ENCODE results near the gene OTOGL.
A peak's percentile ranks its signal among the peaks of the same experiment; 100 is the strongest.
"Not testable (repeated sequence)": the region's sequence is repeated elsewhere in the genome, so short reads cannot be mapped to it uniquely, and the experiment has no call there.

OTOGL gene, protein sequence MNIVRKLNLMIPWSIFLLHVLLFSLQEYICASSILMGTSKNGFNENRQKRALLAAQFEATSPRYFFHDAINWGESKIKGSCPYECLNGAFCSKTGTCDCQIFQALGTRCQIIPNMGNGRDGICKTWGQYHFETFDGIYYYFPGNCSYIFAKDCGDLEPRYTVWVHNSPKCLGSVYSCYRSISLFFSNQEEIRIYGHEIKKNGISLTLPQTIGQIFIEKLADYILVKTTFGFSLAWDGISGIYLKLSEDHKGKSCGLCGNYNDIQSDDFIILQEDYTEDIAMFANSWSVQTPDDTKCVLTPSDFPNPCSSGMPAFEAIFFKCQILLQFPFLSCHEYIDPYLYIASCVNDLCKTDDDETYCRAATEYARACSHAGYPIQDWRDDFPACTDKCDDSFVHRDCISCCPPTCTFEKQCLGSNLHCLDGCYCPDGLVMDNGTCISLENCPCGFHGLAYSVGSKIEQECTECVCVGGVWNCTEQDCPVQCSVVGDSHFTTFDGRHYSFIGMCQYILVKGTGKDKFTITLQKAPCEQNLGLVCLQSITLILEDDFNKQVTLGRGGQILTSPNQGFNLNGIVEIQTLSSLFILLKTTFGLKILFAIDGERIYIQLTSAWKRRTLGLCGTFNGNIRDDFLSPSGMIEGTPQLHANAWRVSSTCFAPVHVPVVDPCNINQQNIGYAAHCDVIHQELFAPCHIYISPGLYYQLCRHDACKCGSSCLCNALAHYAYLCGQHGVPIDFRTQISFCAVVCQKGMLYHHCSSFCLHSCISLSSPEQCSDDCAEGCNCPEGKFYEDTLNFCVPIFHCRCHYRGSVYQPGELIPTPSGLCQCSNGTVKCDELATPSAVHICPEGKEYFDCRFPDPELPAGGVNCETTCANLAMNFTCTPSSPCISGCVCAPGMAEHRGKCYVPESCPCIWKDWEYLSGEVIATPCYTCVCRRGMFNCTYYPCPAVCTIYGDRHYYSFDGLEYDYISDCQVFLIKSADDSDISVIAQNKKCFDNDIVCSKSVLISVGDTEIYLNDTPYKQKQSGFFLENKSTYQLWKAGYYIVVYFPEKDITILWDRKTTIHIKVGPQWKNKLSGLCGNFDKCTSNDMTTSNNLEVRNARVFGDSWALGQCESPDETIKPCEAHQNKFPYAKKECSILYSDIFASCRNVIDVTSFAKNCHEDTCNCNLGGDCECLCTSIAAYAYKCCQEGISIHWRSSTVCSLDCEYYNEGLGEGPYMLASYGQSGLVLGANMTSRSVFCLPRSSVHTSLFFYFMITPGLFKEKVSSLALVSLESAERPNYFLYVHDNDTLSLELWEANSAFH (N-terminal part only)

DNA sequence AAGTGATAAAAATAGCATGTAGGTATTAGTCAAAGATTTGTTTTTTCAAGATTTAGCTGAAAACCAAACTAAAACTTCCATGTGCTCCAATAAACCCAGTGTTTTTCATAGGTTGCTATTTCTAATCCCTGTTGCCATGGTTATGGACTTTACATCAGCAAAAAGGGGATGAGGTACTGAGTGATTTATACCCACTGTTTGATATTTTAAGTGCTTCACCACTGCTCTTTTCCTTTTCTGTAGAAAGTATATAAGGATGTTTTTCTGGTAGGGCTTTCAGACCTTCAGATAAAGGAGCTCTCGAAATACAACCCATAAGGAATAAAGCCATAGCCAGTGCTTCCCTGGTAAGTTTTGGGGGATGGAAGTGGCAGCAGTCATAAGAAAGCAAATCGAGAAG, at the start of gene OTOGL:
TSS of gene OTOGL (plus strand) at position 279 of the 400 bp plus-strand sequence. CDS start 109,895 bp downstream, outside the sequence.
- intact Hi-C loops (cut with DNase I): no loop called here
- DNase-seq: no peak

DNA sequence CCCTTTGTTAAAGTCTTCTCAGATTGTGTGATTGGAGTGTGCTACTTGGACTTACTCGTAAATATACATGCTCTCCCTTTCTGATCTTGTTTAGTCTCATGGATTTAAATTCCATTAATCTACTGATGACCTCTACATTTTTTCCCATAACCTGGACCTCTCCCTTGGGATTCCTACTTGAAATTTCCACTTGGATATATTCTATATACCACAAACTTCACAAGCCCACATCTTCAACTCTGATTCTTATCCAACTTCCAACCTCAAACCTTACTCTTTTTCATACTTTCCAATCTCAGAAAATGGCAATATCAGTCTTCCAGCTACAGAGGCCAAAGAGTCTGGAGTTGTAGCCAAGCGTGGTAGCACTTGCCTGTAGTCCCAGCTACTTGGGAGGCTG, 49.1 kb upstream of the OTOGL start:
- DNase-seq: no peak
- intact Hi-C loops (cut with DNase I): no loop called here

DNA sequence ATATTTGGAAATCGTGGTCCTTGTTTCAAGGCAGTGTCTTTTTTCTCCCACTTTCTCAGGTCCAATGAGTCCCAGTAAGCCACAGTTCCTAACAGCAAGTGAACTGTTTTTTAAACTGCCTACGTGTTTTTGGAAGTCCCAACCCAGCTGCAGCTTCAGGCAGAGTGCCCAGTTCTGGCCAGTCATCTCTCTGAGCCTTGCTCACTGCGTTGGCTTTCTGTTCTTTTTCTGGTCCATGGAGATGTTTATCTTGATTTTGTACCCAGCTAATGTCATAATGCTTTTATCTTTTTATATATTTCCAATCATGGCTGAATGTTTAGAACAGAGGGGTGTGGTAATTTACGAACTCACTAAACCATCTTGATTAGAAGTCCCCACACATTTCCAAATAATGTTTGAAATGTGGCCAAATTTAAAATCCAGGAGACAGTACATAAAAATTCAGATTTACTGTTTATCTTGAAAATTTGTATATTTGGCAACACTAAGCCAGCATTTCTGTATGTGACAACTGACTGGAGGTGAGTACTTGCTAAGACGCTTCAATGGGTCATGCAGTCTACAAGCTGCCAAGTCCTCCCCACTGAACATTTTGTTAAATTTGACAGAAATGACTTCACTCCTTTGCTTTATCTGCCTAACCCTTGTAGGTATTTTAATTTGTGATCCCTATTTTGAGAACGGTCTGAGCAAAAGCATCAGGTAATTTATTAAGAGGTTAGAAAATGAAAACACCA, 46.1 kb upstream of the OTOGL start:
- peak in 31 of 42 donors; percentile 3 to 64 (median 22) for DNase-seq
- intact Hi-C loops (cut with DNase I): no loop called here

DNA sequence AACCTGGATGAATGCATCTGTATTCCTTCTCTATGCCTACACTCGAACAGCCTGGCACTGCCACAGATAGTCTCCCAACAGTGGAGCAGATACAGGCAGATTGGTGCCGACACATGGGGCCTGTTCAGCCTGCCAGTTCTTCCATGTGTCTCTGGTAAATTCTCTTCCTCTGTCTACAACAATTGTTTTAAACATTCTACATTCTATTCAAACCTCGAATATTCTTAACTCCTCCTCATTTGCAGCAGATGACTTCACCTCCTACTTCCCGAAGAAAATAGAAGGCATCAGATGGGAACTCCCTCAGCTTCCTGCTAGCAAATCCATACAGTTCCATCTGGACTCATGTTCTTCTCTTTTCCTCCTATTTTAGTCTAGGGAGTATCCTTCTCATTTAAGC, 43.1 kb upstream of the OTOGL start:
- no peak for DNase-seq
- intact Hi-C loops (cut with DNase I): no loop called here

DNA sequence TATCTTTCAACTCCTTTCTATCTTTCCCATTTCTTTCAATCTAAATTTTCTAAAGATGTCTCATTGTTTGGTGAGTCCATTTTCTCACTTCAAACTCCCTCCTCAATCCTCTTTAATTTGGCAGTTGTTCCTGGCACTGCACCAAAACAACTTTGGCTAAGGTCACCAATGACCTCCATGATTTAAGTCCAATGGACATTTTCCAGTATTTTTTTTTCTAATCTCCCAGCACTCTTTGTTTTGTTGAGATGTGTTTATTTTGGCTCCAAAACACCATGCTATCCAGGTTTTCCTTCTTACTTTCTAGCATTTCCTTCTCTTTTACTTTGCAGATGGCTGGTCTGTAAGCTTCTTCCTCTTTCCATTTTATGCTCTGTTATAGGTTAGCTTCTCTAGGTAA, 42.5 kb upstream of the OTOGL start:
- intact Hi-C loops (cut with DNase I): no loop called here
- DNase-seq: no peak

DNA sequence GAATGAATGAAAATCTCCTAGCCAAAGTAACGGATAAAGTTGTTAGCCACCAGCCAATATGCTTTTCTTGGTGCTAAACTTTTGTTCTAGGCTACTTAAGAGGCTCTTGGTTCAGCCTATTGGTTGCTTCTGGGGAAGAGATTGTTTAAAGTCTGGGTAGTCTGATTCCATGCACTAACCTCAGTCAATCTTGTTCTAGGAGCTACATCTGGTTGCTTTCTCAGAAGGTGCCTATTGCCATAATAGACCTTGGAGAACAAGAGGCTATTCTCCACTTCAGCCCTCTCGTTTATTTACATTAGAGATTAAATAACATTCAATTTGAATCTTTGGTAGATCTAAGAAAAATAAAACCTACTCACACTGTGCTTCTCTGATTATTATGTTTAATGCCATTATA, 40.8 kb upstream of the OTOGL start:
- no peak for DNase-seq
- intact Hi-C loops (cut with DNase I): no loop called here

DNA sequence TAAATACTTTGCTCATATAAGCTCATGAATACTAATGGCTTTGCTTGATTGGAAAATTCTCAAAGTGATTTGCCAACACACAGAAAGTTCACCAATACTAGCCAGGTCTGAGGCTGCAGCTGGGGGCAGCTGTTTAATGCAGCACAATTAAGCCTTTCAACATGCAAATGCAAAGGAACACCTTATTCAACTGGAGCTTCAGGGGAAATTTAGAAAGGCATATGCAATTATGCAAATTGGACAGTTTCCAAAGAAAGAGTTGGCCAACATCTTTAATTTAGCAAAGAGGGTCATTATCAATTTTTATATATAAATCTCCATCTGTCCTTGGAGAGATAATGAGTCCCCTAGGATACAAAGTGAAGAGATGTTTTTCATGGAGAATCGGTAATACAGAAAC, 40.2 kb upstream of the OTOGL start:
- intact Hi-C loops (cut with DNase I): no loop called here
- DNase-seq: no peak

DNA sequence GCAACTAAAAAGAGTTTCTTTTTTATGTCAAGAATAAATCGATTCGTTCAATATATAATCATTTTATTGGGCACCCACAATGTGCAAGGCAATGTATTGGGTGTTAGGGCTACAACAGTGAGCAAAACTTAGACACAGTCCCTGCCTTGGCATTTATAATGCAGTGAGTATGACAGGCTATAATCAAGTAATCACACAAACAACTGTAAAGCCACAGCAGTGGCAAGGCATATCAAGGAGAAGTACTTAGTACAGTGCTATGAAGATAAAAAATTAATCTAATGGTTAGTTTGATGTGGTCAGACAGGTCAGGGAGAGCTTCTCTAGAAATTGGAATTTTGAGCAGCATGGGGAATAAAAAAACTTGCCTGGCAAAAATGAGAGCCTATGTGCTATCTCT, 39.5 kb upstream of the OTOGL start:
- DNase-seq: no peak
- intact Hi-C loops (cut with DNase I): no loop called here

DNA sequence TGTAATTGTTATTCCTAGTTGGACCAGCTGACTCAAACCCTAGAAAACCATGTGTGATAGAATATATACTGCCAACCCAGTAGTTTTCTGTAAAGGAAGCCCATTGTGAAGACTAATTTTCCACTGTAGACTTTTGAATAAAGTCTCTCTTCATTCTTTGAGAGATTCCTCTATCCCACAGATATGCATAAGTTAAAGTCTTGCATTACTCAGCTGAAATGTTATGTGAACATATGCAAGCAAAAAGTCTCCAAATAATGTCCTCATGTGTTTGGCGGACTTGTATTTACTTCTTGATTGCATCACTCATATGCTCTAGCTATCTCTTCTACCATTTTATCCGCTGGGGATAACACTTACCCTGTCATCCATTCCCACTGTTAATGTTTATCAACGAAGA, 35.1 kb upstream of the OTOGL start:
- intact Hi-C loops (cut with DNase I): no loop called here
- no peak for DNase-seq

DNA sequence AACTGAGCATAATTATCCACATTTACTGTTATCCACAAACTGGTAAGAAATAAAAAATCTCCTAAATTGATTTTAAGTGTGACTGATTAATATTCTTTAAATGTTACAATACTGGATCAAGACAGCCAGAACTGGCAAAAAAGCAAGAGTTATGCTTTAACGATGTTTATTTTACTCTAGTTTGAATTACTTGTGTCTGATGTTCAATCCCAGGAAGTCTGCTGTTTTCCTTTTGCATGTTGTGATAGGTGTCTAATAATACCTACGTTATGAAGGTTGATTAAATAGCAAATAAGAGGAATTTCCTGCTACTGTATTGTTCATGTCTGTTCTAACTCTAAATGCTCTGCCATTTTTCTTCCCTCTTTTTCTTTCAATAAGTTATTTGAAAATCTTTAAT, 34.4 kb upstream of the OTOGL start:
- no peak for DNase-seq
- intact Hi-C loops (cut with DNase I): no loop called here

DNA sequence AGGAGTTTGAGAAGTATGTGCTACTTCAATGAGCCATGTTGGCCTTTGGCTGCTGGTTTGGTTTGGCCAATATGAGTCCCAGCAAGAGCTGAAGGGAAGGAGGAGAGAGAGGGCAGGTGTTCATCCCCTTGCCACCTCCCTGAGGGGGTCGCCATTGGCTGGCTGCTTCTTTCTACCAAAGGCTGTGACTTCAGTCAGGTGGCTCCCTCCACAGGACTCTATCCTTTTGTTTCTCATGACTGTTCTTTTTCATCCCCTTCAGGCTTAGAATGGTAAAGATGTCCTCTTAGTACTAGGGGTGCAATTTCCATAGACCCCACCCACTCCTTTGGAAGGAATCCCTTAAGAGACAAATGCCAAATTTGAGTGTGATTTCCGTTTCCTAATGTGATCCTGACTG, 31.2 kb upstream of the OTOGL start:
- no peak for DNase-seq
- intact Hi-C loops (cut with DNase I): no loop called here

DNA sequence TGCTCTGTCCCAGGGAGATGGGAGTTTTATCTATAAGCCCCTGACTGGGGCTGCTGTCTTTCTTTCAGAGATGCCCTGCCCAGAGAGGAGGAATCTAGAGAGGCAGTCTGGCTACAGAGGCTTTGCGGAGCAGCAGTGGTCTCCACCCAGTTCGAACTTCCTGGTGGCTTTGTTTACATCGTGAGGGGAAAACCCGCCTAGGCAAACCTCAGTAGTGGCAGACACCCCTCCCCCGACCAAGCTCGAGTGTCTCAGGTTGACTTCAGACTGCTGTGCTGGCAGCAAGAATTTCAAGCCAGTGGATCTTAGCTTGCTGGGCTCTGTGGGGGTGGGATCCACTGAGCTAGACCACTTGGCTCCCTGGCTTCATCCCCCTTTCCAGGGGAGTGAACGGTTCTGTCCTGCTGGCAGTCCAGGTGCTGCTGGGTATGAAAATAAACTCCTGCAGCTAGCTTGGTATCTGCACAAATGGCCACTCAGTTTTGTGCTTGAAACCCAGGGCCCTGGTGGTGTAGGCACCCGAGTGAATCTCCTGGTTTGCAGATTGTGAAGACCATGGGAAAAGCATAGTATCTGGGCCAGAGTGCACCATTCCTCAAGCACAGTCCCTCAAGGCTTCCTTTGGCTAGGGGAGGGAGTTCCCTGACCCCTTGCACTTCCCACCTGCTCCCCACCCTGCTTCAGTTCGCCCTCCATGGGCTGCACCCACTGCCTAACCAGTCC, 15.3 kb upstream of the OTOGL start:
- DNase-seq; intact Hi-C loops (cut with DNase I): not testable (repeated sequence)

DNA sequence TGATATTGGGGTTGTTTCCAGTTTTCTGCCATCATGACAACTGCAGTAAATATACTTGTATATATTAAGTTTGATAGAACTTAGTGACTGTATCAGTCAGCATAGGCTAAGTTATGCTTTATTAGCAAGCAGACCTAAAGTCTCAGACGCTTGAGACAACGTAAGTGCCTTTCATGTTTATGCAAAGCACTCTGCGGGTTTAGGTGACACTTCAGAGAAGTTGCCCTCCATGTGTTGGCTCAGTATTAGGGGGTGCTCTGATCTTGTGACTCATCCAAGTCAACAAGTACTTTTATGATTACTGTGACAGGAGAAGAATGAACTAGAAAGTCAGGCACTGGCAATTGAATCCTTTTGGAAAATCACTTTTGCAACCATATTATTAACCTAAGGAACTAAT, 13.3 kb upstream of the OTOGL start:
- intact Hi-C loops (cut with DNase I): no loop called here
- no peak for DNase-seq

DNA sequence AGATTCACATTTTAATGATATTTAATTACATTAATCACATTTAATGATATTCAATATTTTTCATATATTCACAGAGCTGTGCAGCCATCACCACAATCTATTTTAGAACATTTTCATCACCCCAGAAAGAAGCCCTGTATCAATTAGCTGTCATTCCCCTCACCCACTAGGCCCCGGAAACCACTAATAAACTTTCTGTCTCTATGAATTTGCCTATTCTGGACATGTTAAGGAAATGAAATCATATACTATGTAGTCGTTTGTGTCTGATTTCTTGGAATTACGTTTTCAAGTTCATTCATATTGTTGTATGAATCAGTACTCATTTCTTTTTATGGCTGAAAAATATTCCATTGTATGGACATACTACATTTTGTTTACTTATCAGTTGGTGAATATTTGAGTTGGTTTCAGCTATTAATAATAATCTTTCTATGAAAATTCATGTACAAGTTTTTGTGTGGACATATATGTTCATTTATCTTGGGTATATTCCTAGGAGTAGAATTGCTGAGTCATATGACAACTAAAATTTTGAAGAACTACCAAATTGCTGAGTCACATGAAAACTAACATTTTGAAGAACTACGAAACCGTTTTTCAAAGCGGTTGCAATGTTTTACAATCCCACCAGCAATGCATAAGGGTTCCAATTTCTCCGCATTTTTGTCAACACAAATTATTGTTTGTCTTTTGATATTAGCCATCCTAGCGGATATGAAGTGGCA, 11.7 kb upstream of the OTOGL start:
- DNase-seq: no peak
- intact Hi-C loops (cut with DNase I): no loop called here

DNA sequence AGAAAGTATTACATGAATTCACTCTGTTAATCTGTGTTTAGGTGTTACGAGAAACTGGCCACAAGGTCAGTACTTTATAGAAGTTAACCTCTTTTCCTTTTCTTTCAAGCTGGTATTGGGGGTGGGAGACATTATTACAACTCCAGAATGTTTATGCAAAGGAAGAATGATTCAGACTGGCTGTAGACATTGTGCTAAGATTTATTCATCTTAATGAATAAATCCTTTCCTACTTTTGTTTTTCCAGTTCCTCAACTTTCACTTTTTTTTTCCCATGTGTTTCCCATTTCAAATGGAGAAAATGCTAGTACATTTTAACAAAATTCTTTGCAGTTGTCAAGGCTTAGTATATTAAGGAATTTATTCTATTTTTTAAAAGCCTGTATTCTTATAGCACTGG, 1.3 kb downstream of the OTOGL start:
- DNase-seq: no peak
- intact Hi-C loops (cut with DNase I): no loop called here

DNA sequence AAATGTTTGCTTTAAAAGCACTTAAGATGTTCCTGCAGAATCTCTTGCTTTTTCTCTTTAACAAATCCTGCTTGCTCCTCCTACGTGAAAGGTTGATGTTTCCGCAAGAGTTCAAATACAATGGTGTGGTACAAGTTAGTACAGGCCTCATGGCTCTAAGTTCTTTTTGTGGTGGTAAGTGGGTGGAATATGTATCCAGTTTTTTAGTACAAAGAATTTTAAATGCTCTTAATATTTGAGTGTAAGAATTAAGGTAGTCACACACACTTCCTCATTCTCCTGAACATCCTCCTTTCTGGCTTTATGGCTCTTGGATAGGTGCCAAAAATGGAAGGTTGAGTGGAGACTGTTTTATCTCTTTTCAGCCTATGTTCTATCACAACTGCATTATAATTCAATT, 1.8 kb downstream of the OTOGL start:
- intact Hi-C loops (cut with DNase I): no loop called here

DNA sequence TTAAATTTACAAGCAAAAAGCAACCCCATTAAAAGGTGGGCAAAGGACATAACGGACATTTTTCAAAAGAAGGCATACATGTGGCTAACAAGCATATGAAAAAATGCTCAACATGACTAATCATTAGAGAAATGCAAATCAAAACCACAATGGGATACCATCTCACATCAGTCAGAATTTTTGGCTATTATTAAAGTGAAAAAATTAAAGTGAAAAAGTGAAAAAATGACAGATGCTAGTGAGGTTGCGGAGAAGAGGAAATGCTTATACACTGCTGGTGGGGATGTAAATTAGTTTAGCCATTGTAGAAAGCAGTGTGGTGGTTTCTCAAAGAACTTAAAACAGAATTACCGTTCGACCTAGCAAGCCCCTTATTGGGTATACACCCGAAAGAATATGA, 7.9 kb downstream of the OTOGL start:
- DNase-seq: no peak
- intact Hi-C loops (cut with DNase I): no loop called here

More for the DNA sequence above, 1.8 kb downstream of the OTOGL start:
- DNase-seq: peak in 9 of 42 donors; percentile 3 to 60 (median 17)

DNA sequence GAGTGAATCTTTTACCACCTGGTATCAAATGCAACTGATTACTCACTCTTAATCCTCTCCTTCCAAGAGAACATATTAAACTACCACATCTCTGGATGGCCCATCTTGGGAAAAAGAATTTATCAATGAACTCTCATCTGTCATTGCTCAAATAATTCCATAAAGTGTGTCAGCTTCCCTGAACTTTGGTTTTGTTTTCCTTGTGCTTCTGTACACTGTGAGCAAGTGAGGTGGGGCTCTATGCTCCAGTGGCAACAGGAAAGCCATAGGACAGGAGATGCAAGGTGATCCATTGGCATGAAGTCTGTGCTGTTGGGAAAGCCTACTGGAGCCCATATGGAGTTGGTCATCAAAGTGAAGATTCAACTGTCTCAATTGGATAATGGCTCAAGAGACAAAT, 17.4 kb downstream of the OTOGL start:
- no peak for DNase-seq
- intact Hi-C loops (cut with DNase I): no loop called here
